GM21423 (cell line): Measurements from ENCODE around the gene RBFOX2.
"Not testable (repeated sequence)": the region's sequence is repeated elsewhere in the genome, so short reads cannot be mapped to it uniquely, and the experiment has no call there.

Source experiments
- ATAC-seq: cut with Tn5 transposase; IDR thresholded peaks from one replicate; pipeline ENCODE4 v1.9.1; 2021; ENCODE audit warnings: mild to moderate bottlenecking, moderate library complexity; ENCODE audit not compliant: unreplicated experiment

The RBFOX2 gene

DNA sequence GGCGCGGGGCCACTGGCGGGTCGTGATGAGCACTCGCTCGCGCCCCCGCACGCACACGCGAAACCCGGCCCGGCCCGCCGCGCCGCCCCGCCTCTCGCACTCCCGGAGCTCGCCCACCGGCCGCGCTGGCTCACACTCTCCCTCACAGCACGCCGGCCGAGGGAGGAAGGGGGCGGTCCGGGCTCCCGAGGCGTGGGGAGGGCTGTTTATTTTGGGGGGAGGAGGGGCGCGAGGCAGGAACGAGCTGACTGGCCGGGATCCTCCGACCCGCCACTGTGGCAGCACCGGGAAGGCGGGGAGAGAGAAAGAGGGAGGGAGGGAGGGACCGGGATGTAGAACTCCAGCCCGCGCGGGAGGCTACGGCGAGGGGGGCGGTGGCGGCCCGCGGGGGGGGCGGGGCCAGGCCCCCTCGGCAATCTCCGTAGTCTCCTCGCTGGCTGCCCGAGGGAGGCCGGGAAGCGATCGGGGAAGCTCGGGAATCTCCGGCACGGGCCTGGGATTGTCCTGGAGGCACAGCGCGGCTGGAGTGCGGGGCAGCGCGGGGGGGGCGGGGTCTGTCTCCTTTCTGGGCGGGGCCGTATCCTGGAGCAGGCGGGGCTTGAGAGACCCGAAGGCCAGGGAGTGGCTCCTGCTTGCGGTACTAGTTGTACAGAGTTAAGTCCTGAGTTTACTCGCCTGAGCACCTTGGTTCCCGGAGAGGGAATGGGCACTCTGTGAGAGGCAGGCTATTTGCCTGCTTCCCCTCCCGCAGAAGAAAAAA is at the start of gene RBFOX2:
Gene RBFOX2 (minus strand): TSS at position 179 of the 760 bp plus-strand sequence. CDS start 399 bp downstream, outside the sequence.
- no peak for ATAC-seq

- no peak for ATAC-seq
Observed at GRCh38 chr22:36077271-36077670, 48.6 kb upstream of the RBFOX2 start.

GRCh38 chr22:36075724-36076123 is 47.1 kb upstream of the RBFOX2 start:
- ATAC-seq = no peak

- ATAC-seq = no peak
Observed at GRCh38 chr22:36075230-36075629, 46.6 kb upstream of the RBFOX2 start.

DNA sequence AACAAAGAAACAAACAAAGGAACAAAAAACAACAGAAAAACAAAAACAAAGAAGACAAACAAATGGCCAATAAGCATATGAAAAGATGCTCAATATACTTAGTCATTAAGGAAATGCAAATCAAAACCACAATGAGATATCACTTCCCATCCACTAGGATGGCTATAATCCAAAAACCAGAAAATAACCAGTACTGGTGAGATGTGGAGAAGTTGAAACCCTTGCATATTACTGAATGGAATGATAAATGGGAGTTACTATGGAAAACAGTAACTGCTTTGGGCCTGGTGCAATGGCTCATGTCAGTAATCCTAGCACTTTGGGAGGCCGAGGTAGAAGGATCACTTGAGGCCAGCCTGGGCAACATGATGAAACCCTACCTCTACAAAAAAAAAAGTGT is 44.9 kb upstream of the RBFOX2 start:
- no peak for ATAC-seq

DNA sequence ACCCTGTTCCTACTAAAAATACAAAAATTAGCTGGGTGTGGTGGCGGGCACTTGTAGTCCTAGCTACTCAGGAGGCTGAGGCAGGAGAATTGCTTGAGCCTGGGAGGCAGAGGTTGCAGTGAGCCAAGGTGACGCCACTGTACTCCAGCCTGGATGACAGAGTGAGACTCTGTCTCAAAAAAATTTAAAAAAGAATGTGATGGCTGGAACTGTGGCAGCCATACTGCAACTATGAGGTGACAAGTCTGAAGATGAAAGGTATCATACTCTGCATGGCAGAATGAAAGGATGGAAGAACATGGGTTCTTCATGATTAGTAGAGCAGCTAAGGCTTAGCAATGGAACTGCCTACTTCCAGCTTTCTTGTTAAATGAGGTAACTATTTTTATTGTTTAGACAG is 42.0 kb upstream of the RBFOX2 start:
- ATAC-seq = not testable (repeated sequence)

DNA sequence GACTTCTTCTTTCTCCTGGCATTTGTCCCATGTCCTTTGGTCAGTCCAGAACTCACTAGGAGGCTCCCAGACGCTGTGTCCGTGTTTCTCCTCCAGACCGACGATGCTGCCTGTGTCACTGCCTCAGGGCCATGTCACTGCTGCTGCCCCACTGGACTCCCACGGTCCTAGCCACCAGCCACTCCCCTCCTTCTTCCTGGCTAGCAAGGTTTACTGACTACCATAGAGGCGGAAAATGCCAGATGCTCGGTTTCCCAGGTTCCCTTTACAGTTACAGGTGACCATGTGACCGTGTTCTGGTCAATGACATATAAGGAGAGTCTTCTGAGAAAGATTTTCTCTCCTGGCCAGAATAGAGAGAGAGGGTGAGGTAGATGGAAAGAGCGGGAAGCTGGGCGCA is 40.7 kb upstream of the RBFOX2 start:
- ATAC-seq = no peak

DNA sequence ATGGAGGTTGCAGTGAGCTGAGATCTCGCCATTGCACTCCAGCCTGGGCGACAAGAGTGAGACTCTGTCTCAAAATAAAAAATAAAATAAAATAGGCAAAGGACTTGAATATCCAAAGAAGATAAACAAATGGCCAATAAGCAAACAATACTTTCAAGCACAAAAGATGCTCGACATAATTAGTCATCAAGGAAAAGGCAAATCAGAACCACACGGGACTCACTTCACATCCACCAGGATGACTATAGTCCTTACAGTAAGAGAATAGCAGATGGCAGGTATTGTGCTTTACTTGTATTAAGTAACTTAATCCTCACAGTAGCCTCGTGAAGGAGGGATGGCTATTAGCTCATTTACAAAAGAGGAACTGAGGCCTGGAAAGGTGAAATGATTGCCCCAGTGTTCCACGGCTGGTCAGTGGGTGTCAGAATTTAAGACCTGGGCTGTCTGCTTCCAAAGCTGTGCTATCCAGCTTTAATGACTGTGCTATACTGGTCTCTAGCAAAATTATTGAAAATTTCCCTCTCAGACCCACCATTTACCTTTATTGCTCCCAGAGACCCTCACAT is 40.2 kb upstream of the RBFOX2 start:
- ATAC-seq = no peak

- ATAC-seq = no peak
Observed at GRCh38 chr22:36067235-36067558, 38.6 kb upstream of the RBFOX2 start.

- no peak for ATAC-seq
Observed at GRCh38 chr22:36065775-36066544, 37.3 kb upstream of the RBFOX2 start.

GRCh38 chr22:36065462-36065774 is 36.8 kb upstream of the RBFOX2 start:
- no peak for ATAC-seq

DNA sequence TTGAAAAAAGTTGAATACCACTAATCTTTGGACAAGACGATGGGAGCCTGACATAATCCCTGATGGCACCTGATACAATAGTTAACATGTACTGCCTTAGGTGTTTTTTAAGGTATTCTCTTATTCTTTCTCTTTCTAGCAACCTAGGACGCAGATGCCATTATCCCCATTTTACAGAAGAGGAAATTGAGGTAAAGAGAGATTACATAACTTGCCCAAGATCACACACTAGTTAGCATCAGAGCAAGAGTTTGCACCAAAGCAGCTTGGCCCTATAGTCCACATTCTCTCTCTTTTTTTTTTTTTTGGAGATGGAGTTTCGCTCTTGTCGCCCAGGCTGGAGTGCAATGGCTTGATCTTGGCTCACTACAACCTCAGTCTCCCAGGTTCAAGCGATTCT is 35.7 kb upstream of the RBFOX2 start:
- ATAC-seq = no peak

- ATAC-seq = no peak
Observed at GRCh38 chr22:36056980-36057379, 28.4 kb upstream of the RBFOX2 start.

DNA sequence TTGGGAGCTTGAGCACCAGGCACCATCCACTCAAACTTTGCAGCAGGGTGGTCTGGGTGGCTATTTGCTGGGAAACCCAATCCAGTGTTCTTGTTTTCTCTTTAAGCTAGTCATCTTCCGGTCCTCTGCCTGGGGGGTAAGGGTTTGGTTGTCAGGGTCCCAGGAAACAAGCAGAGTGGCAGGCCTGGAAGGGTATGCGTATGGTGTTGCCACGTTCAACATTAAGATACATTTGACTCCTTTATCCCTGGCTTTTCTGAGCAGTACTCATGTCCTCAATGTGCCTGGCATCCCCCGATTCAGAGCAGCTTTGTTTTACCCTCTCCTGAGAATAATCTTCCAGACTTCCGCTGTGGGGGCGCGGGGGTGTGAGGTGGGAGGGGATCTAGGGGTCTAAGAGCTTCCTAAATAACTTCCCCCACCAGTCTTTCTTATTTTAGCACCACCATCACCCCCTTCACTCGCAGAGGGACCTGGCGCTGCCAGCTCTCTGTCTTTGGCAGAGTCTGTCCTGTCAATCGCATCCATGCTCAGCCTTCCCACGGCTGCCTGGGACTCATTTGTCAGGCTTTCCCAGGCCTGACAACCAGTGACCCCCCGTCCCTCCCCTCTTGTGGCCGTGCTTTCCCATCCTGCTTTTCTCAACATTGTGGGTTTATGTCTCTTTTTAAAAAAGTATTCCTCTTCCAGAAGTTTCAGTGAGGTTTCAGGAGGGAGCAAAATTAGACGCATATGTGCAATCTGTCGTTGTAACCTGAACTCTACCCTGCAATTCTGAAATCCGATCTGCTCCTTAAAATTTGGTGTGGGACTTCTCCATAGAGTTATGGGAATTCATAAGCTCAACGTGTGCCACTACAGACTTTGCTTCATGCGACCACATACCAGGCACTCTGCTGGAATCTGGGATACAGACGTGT is 27.0 kb upstream of the RBFOX2 start:
- ATAC-seq = no peak

DNA sequence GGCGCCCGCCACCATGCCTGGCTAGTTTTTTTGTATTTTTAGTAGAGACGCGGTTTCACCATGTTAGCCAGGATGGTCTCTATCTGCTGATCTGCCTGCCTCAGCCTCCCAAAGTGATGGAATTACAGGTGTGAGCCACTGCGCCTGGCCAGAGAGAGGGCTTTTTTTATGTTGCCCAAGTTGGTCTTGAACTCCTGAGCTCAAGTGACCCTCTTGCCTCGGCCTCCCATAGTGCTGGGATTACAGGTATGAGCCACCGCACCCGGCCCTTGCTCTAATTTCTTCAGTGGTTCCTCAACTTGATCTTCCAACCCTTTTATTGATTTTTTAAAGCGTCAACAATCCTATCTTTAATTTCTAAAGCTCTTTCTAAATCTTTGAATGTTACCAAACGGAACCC is 25.8 kb upstream of the RBFOX2 start:
- not testable (repeated sequence) for ATAC-seq

- ATAC-seq = no peak
Observed at GRCh38 chr22:36053242-36054147, 24.9 kb upstream of the RBFOX2 start.

- ATAC-seq = no peak
Observed at GRCh38 chr22:36052505-36052941, 23.9 kb upstream of the RBFOX2 start.

DNA sequence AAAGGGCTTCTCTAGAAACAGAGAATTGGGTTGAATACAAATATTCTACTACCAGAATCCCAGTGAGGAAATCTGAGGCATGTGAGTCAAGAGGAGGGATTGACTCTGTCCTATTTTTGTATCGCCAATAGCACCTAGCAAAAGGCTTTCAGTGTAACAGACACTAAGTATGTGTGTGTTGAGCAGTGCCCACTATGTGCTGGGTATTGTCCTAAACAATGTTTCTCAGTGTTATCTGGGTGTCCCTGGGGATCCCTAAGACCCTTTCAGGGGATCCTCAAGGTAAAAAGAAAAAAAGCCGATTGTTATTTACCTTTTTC is 21.0 kb upstream of the RBFOX2 start:
- ATAC-seq = no peak

DNA sequence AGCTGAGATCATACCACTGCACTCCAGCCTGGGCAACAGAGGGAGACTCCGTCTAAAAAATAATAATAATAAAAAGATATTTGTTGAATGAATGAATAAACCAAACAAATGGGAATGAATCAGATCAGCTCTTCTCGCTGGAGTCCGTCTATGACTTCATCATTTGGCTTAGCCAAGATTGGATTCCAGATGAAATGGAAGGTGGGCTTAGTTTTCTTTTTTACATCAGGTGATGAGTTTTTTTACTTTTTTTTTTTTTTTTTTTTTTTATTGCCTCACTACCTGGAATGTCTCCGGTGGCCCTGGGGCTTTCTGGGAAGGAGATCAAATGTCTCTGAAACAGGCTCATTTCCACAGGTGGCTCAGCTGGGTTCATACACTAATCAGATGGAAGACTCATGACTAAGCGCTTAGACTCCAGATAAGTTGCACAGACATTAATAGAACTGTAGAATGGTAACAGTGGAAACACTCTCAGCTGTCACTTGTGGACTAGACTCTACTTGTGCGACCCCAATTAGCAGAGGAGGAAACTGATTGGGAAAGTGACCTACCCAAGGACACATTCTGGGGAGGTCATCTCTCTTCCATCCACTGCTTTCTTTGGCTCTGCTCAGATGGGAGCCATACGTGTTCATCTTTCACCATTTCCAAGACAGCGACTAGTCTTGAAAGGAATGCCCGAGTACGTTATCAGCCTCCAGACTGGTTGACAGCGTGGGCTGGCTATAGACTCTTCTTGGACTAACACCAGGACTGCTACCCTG is 20.5 kb upstream of the RBFOX2 start:
- no peak for ATAC-seq

DNA sequence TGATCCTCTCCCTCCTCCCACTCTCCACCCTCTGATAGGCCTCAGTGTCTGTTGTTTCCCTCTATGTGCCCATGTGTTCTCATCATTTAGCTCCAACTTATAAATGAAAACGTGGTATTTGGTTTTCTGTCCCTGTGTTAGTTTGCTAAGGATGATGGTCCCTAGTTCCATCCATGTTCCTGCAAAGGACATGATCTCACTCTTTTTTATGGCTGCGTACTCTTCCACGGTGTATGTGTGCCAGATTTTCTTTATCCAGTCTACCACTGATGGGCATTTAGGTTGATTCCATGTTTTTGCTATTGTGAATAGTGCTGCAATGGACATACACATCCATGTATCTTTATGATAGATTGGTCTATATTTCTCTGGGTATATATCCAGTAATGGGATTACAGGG is 15.9 kb upstream of the RBFOX2 start:
- not testable (repeated sequence) for ATAC-seq
